ENCODE measurements around the gene NECAP2. TPM values are rescaled to one million over a fixed set of nuclear protein-coding genes. Genes with fewer than 3 reads are reported as not detected.

NECAP2 gene
- total RNA-seq, 2 experiments from 2014 or later = 107 to 115 TPM

- Mint-ChIP-seq H3K9me3 (no peaks in the 10 kb centered on the region), H3K36me3 (ENCODE audit: low read depth) (peaks cover 8% of the 10 kb centered on the region), H3K4me3 (no peak within 1 kb of the TSS), H3K27me3 (peaks cover 8% of the 10 kb centered on the region), H3K4me1 (peaks cover 17% of the 10 kb centered on the region), H3K27ac (no peak within 1 kb of the TSS)
- POLR2A ChIA-PET = no interaction called here
- no peak for DNase-seq
- CTCF ChIA-PET = no interaction called here
Measured at GRCh38 chr1:16436946-16437474, 3.5 kb upstream of the NECAP2 start, which contains the start of gene SPATA21. Gene SPATA21, minus strand, starts transcription at chr1:16437424. Its CDS starts 6,053 bp downstream, at chr1:16431371.

DNA sequence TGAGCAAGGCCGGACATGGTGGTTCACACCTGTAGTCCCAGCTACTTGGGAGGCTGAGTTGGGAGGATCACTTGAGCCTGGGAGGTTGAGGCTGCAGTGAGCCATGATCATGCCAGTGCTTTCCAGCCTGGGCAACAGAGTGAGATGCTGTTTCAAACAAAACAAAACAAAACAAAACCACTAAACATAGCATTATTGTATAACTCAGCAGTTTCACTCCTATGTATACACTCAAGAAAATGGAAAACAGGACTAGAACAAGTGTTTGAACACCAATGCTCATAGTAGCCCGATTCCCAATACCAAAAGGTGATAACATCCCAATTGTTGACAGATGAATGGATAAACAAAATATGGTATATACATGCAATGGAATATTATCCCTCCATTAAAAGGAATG is 2.0 kb upstream of the NECAP2 start:
- Mint-ChIP-seq H3K36me3 (ENCODE audit: low read depth) (peaks cover 17% of the 10 kb centered on the region), H3K9me3 (no peaks in the 10 kb centered on the region), H3K4me1 (peaks cover 32% of the 10 kb centered on the region), H3K27me3 (no peaks in the 10 kb centered on the region), H3K27ac (no peak overlapping the region), H3K4me3 (no peak overlapping the region)
- POLR2A ChIA-PET = no interaction called here
- no peak for DNase-seq
- CTCF ChIA-PET = interaction anchor here (0.6 kb wide), 1 partner anchor 291 kb away, joined by 3 read pairs; no protein-coding TSS in a partner anchor

GRCh38 chr1:16438924-16439323 is 1.6 kb upstream of the NECAP2 start:
- Mint-ChIP-seq H3K4me1 (peaks cover 35% of the 10 kb centered on the region), H3K9me3 (no peaks in the 10 kb centered on the region), H3K36me3 (ENCODE audit: low read depth) (peaks cover 20% of the 10 kb centered on the region), H3K4me3 (no peak overlapping the region), H3K27me3 (no peaks in the 10 kb centered on the region), H3K27ac (no peak overlapping the region)
- ChIA-PET POLR2A (no interaction called here), CTCF (interaction anchor here (0.6 to 3.1 kb wide), 2 partner anchors 18 to 292 kb away, joined by 3 to 20 read pairs; no protein-coding TSS in a partner anchor)
- DNase-seq = no peak

GRCh38 chr1:16440131-16440469 is 424 bp upstream of the NECAP2 start:
- H3K4me1 Mint-ChIP-seq = peaks cover 41% of the 10 kb centered on the region
- peak overlapping the region; percentile 93 for H3K27ac Mint-ChIP-seq
- CTCF ChIA-PET = interaction anchor here (1.0 to 3.1 kb wide), 15 partner anchors 10 to 76 kb away, joined by 3 to 20 read pairs (median 5); no protein-coding TSS in a partner anchor
- H3K4me3 Mint-ChIP-seq = peak overlapping the region; percentile 94
- no peaks in the 10 kb centered on the region for H3K27me3 Mint-ChIP-seq
- DNase-seq = peak; percentile 17
- POLR2A ChIA-PET = interaction anchor here (0.6 kb wide), 2 partner anchors 20 to 69 kb away, joined by 3 to 7 read pairs; no protein-coding TSS in a partner anchor
- no peaks in the 10 kb centered on the region for H3K9me3 Mint-ChIP-seq
- H3K36me3 Mint-ChIP-seq (ENCODE audit: low read depth) = peaks cover 32% of the 10 kb centered on the region

DNA sequence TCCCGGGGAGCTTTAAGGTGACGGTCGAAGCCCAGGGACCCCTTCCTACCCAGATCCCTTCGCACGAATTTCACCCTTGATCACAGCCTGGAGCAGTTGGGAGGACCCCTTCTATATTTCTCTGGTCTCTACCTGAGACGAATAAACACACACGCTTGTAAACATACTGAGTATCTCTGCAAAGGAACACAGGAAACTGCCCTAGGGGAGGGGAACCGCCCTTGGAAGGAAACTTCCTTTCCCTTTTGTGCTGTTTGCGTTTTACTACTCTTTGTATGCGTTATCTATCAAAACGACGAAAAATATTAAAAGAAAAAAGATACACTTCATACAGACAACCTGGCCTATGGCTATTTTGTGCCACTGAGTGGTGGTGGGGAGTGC is 750 bp downstream of the NECAP2 start:
- Mint-ChIP-seq H3K4me1 (peaks cover 41% of the 10 kb centered on the region), H3K9me3 (no peaks in the 10 kb centered on the region), H3K27ac (peak overlapping the region; percentile 93), H3K36me3 (ENCODE audit: low read depth) (peaks cover 34% of the 10 kb centered on the region), H3K27me3 (no peaks in the 10 kb centered on the region), H3K4me3 (peak overlapping the region; percentile 94)
- CTCF ChIA-PET = interaction anchor here (0.8 to 3.1 kb wide), 13 partner anchors 8 to 205 kb away, joined by 3 to 20 read pairs (median 7); partner anchors contain the start of gene CPLANE2
- DNase-seq = no peak
- POLR2A ChIA-PET = interaction anchor here (0.6 to 1.2 kb wide), 2 partner anchors 72 to 78 kb away, joined by 4 to 5 read pairs; no protein-coding TSS in a partner anchor

DNA sequence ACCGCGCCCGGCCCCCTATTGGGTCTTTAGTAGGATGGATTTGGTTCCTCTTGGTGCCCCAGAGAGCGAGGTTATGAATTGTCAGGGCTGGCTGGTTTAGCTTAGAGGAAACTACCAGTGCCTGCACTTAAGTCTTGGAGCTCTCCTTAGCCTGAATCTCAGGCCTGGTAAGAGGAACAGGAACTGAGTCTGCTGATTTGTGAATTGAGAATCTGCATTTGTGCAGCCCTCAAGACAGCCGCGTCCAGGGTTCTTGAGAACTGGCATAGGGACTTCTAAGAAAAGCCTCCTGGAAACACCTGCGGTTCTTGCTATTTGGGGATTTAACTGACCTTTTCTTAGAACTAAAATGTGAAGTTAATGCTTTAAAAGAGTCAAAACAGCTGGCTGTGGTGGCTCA is 1.7 kb downstream of the NECAP2 start:
- CTCF ChIA-PET = interaction anchor here (3.1 kb wide), 1 partner anchor 14 kb away, joined by 20 read pairs; no protein-coding TSS in a partner anchor
- Mint-ChIP-seq H3K36me3 (ENCODE audit: low read depth) (peaks cover 35% of the 10 kb centered on the region), H3K4me3 (peak overlapping the region; percentile 94), H3K27ac (peak overlapping the region; percentile 93), H3K9me3 (no peaks in the 10 kb centered on the region), H3K27me3 (no peaks in the 10 kb centered on the region), H3K4me1 (peaks cover 41% of the 10 kb centered on the region)
- DNase-seq = no peak
- POLR2A ChIA-PET = no interaction called here

- Mint-ChIP-seq H3K27ac (peak overlapping the region; percentile 93), H3K4me3 (peak overlapping the region; percentile 94), H3K36me3 (ENCODE audit: low read depth) (peaks cover 41% of the 10 kb centered on the region), H3K4me1 (peaks cover 43% of the 10 kb centered on the region), H3K27me3 (no peaks in the 10 kb centered on the region), H3K9me3 (no peaks in the 10 kb centered on the region)
- DNase-seq = no peak
- ChIA-PET POLR2A (no interaction called here), CTCF (no interaction called here)
Measured at GRCh38 chr1:16442941-16443340, 2.4 kb downstream of the NECAP2 start.

GRCh38 chr1:16443975-16444770 is 3.6 kb downstream of the NECAP2 start:
- Mint-ChIP-seq H3K27me3 (no peaks in the 10 kb centered on the region), H3K4me3 (no peak overlapping the region), H3K36me3 (ENCODE audit: low read depth) (peaks cover 54% of the 10 kb centered on the region), H3K27ac (peak overlapping the region; percentile 16), H3K9me3 (no peaks in the 10 kb centered on the region), H3K4me1 (peaks cover 51% of the 10 kb centered on the region)
- DNase-seq = no peak
- ChIA-PET POLR2A (no interaction called here), CTCF (interaction anchor here (0.8 to 2.5 kb wide), 4 partner anchors 15 to 92 kb away, joined by 3 to 8 read pairs (median 3); partner anchors contain the start of gene FBXO42)

- ChIA-PET CTCF (interaction anchor here (0.8 to 2.5 kb wide), 2 partner anchors 25 to 31 kb away, joined by 3 to 8 read pairs; no protein-coding TSS in a partner anchor), POLR2A (no interaction called here)
- peaks cover 62% of the 10 kb centered on the region for H3K36me3 Mint-ChIP-seq (ENCODE audit: low read depth)
- H3K27me3 Mint-ChIP-seq = no peaks in the 10 kb centered on the region
- H3K27ac Mint-ChIP-seq = no peak overlapping the region
- no peaks in the 10 kb centered on the region for H3K9me3 Mint-ChIP-seq
- peaks cover 52% of the 10 kb centered on the region for H3K4me1 Mint-ChIP-seq
- DNase-seq = no peak
- H3K4me3 Mint-ChIP-seq = no peak overlapping the region
Measured at GRCh38 chr1:16445052-16445451, 4.5 kb downstream of the NECAP2 start.

DNA sequence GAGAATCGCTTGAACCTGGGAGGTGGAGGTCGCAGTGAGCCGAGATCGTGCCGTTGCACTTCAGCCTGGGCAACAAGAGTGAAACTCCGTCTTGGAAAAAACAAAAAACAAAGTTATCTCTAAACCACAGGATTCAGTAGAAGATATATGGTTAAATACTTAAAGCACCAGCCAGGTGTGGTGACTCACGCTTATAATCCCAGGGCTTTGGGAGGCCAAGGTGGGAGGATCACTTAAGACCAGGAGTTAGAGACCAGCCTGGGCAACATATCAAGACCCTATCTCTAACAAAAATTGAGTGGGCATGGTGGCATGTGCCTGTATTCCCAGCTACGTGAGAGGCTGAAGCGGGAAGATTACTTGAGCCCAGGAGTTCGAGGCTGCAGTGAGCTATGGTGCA is 5.6 kb downstream of the NECAP2 start:
- DNase-seq = no peak
- CTCF ChIA-PET = interaction anchor here (1.4 to 2.5 kb wide), 2 partner anchors 11 to 26 kb away, joined by 4 to 8 read pairs; no protein-coding TSS in a partner anchor
- H3K36me3 Mint-ChIP-seq (ENCODE audit: low read depth) = peaks cover 68% of the 10 kb centered on the region
- no peaks in the 10 kb centered on the region for H3K9me3 Mint-ChIP-seq
- peaks cover 46% of the 10 kb centered on the region for H3K4me1 Mint-ChIP-seq
- no peak overlapping the region for H3K4me3 Mint-ChIP-seq
- no peaks in the 10 kb centered on the region for H3K27me3 Mint-ChIP-seq
- no peak overlapping the region for H3K27ac Mint-ChIP-seq
- POLR2A ChIA-PET = no interaction called here

GRCh38 chr1:16447641-16448040 is 7.1 kb downstream of the NECAP2 start:
- Mint-ChIP-seq H3K27me3 (no peaks in the 10 kb centered on the region), H3K27ac (no peak overlapping the region), H3K4me3 (no peak overlapping the region), H3K4me1 (peaks cover 36% of the 10 kb centered on the region), H3K9me3 (no peaks in the 10 kb centered on the region), H3K36me3 (ENCODE audit: low read depth) (peaks cover 72% of the 10 kb centered on the region)
- POLR2A ChIA-PET = no interaction called here
- no peak for DNase-seq
- CTCF ChIA-PET = no interaction called here

DNA sequence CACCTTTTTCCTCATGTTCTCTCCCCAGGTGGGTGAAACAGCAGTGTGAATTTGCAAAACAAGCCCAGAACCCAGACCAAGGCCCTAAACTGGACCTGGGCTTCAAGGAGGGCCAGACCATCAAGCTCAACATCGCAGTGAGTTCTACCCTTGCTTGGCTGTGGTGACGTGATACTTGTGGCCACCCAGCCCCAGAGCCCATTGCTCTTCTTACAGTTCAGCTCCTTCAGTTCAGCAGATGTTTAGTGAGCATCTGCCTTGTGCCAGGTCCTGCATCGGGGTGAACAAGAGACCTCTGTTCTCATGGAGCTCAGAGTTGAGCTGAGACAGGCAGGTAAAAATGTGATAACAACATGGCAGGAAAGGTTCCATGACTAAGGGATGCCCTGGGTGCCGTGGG is 8.5 kb downstream of the NECAP2 start:
- CTCF ChIA-PET = interaction anchor here (1.1 to 1.8 kb wide), 2 partner anchors 9 to 31 kb away, joined by 3 to 15 read pairs; partner anchors contain the start of gene NECAP2
- peaks cover 66% of the 10 kb centered on the region for H3K36me3 Mint-ChIP-seq (ENCODE audit: low read depth)
- no peak overlapping the region for H3K4me3 Mint-ChIP-seq
- no peaks in the 10 kb centered on the region for H3K9me3 Mint-ChIP-seq
- peaks cover 23% of the 10 kb centered on the region for H3K4me1 Mint-ChIP-seq
- peak overlapping the region; percentile 65 for H3K27ac Mint-ChIP-seq
- POLR2A ChIA-PET = no interaction called here
- H3K27me3 Mint-ChIP-seq = no peaks in the 10 kb centered on the region
- no peak for DNase-seq

DNA sequence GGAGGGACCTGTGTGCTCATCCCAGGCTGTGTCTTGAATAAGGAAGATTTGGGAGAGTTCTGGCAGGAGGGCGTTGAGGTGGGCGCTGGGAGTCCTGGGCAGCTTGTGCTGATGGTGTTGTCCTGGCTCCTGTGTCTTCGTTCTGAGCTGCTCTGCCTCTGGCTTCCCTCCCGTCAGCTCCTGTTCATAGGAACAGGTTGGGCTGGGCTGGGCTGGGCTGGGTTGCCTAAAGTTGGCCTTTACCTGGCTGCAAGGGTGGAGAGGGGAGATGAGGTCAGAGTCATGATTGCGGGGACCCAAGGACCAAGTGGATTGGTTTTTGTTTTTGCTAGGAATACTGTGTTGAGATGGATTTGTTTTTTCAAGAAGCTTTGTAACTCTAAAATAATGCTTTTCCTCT is 9.1 kb downstream of the NECAP2 start:
- no peak for DNase-seq
- POLR2A ChIA-PET = no interaction called here
- H3K4me1 Mint-ChIP-seq = peaks cover 18% of the 10 kb centered on the region
- CTCF ChIA-PET = interaction anchor here (0.6 to 1.8 kb wide), 3 partner anchors 9 to 112 kb away, joined by 3 to 15 read pairs (median 3); partner anchors contain the start of gene NECAP2
- H3K9me3 Mint-ChIP-seq = no peaks in the 10 kb centered on the region
- H3K27ac Mint-ChIP-seq = peak overlapping the region; percentile 17
- H3K27me3 Mint-ChIP-seq = no peaks in the 10 kb centered on the region
- H3K4me3 Mint-ChIP-seq = no peak overlapping the region
- peaks cover 62% of the 10 kb centered on the region for H3K36me3 Mint-ChIP-seq (ENCODE audit: low read depth)
